SK-N-SH (cell line): Measurements from ENCODE around the gene CRIM1. TPM values are rescaled to one million over a fixed set of nuclear protein-coding genes. Genes with fewer than 3 reads are reported as not detected.
A peak's percentile ranks its signal among the peaks of the same experiment; 100 is the strongest.

ENCODE experiments used
- CTCF ChIA-PET: fragments of 300-600, 350-600 bp; formaldehyde crosslinking; extraction: SDS; loops from one replicate; lab custom pipeline; 2021; lab: Yijun Ruan, JAX
- POLR2A ChIA-PET: fragments of 350-600 bp; sonication (Branson Sonifier 250); formaldehyde crosslinking; extraction: SDS; loops from one replicate; lab custom pipeline; 2020; ENCODE audit warnings: antibody characterized with exemption, inconsistent platforms; lab: Yijun Ruan, JAX
- DNase-seq: peaks from one replicate; pipeline ENCODE4 v3.0.0; 2012
- H2AFZ ChIP-seq: fragments of 200-600 bp; sonication (generic); 2 replicates; pipeline ENCODE4 v1.8.1; 2016; ENCODE audit warnings: antibody characterized with exemption, mild to moderate bottlenecking, low read depth
- H3F3A ChIP-seq: fragments of 200-600 bp; sonication (generic); replicated peaks from 2 replicates; pipeline ENCODE3; 2016; ENCODE audit warnings: antibody characterized with exemption, mild to moderate bottlenecking; ENCODE audit not compliant: insufficient read depth
- H3K27ac ChIP-seq, 2 experiments: fragments of 200-500 bp in 1 of 2; fragments of 200-600 bp in 1 of 2; sonication (Bioruptor generic) in 1 of 2; sonication (generic), shearing (Covaris generic) in 1 of 2; 2 replicates each; pipeline versions ENCODE4 v1.5.1 to v1.6.1; 2014 to 2016; ENCODE audit warnings: low read depth in 2 of 2, inconsistent platforms in 1 of 2, low read length in 1 of 2, mild to moderate bottlenecking in 1 of 2, mixed read lengths in 1 of 2
- H3K27me3 ChIP-seq: fragments of 200-600 bp; sonication (generic), shearing (Covaris generic); 2 replicates; pipeline ENCODE4 v1.6.1; 2016; ENCODE audit warnings: mixed run types; ENCODE audit not compliant: insufficient read depth
- H3K36me3 ChIP-seq, 2 experiments: fragments of 200-500 bp in 1 of 2; fragments of 200-600 bp in 1 of 2; sonication (Bioruptor generic) in 1 of 2; sonication (generic) in 1 of 2; replicated peaks in 1 of 2; 2 replicates each; pipeline versions ENCODE3 to v1.5.1; 2014 to 2016; ENCODE audit warnings: low read length in 1 of 2, mild to moderate bottlenecking in 1 of 2; ENCODE audit not compliant: insufficient read depth in 2 of 2, control insufficient read depth in 1 of 2
- H3K4me1 ChIP-seq, 2 experiments: fragments of 200-500 bp in 1 of 2; fragments of 200-600 bp in 1 of 2; sonication (Bioruptor generic) in 1 of 2; sonication (generic), shearing (Covaris generic) in 1 of 2; 2 replicates each; pipeline versions ENCODE4 v1.5.1 to v1.6.1; 2014 to 2016; ENCODE audit warnings: low read depth in 1 of 2, low read length in 1 of 2, mixed run types in 1 of 2; ENCODE audit not compliant: insufficient read depth in 2 of 2, control insufficient read depth in 1 of 2
- H3K4me2 ChIP-seq: fragments of 200-600 bp; sonication (generic), shearing (Covaris generic); 2 replicates; pipeline ENCODE4 v1.6.1; 2017; ENCODE audit warnings: mixed run types
- H3K4me3 ChIP-seq, 2 experiments: fragments of 200-500 bp in 1 of 2; fragments of 200-600 bp in 1 of 2; sonication (Bioruptor generic) in 1 of 2; sonication (generic), shearing (Covaris generic) in 1 of 2; 2 replicates each; pipeline versions ENCODE4 v1.5.1 to v1.8.1; 2014 to 2016; ENCODE audit warnings: low read depth in 2 of 2, inconsistent platforms in 1 of 2, low read length in 1 of 2, mild to moderate bottlenecking in 1 of 2, mixed read lengths in 1 of 2, moderate library complexity in 1 of 2
- H3K79me2 ChIP-seq: fragments of 200-600 bp; sonication (generic); 2 replicates; pipeline ENCODE4 v1.8.1; 2017; ENCODE audit warnings: mild to moderate bottlenecking; ENCODE audit not compliant: insufficient read depth
- H3K9ac ChIP-seq: fragments of 200-600 bp; sonication (generic); 2 replicates; pipeline ENCODE4 v1.6.1; 2017; ENCODE audit warnings: mixed run types
- H3K9me2 ChIP-seq: fragments of 200-600 bp; sonication (generic); 2 replicates; pipeline ENCODE4 v1.6.1; 2017; ENCODE audit warnings: mixed run types
- H3K9me3 ChIP-seq: fragments of 200-600 bp; sonication (generic); 2 replicates; pipeline ENCODE4 v1.6.1; 2017; ENCODE audit warnings: mixed run types, mild to moderate bottlenecking, moderate library complexity
- H4K20me1 ChIP-seq: fragments of 200-600 bp; sonication (generic); 2 replicates; pipeline ENCODE4 v1.6.1; 2017; ENCODE audit warnings: mild to moderate bottlenecking, mixed run types; ENCODE audit not compliant: insufficient read depth
- ELF1 ChIP-seq: IDR thresholded peaks from 2 replicates; pipeline ENCODE4 v1.4.0; 2012
- EP300 ChIP-seq, 2 experiments: IDR thresholded peaks; 2 replicates each; pipeline versions ENCODE4 v1.4.0 to v1.6.1; 2012; ENCODE audit warnings: borderline replicate concordance in 1 of 2, low read depth in 1 of 2, low read length in 1 of 2
- FOSL2 ChIP-seq: IDR thresholded peaks from 2 replicates; pipeline ENCODE4 v1.4.0; 2012; ENCODE audit warnings: low read depth, mild to moderate bottlenecking, moderate library complexity, borderline replicate concordance
- GABPA ChIP-seq: IDR thresholded peaks from 2 replicates; pipeline ENCODE4 v1.4.0; 2012; ENCODE audit warnings: low read depth, mild to moderate bottlenecking
- GATA2 ChIP-seq: sonication (generic); formaldehyde crosslinking; IDR thresholded peaks from 2 replicates; pipeline ENCODE4 v1.5.0; 2020; ENCODE audit warnings: mild to moderate bottlenecking, missing genetic modification reagents
- JUND ChIP-seq: IDR thresholded peaks from 2 replicates; pipeline ENCODE4 v1.4.0; 2012
- MXI1 ChIP-seq: IDR thresholded peaks from 2 replicates; pipeline ENCODE4 v1.6.1; 2012; ENCODE audit warnings: mild to moderate bottlenecking, low read depth, low read length, improper control_type of control experiment
- NFIC ChIP-seq: IDR thresholded peaks from 2 replicates; pipeline ENCODE4 v1.4.0; 2012; ENCODE audit warnings: borderline replicate concordance
- TCF12 ChIP-seq: IDR thresholded peaks from 2 replicates; pipeline ENCODE4 v1.4.0; 2012
- WGBS: methylation state at CpG from one replicate; pipeline ENCODE4 v1.1.6; 2017; ENCODE audit warnings: low lambda C conversion rate; 5-methylcytosine and 5-hydroxymethylcytosine counted together
- polyA plus RNA-seq, 3 experiments: library from polyadenylated mRNA; depleted of rRNA; stranded (reverse); fragments of >200 nt; gene quantifications; 2 replicates each; pipeline ENCODE4 v1.2.3, GENCODE V29; 2012
- TF ChIP-seq, protein P1 (sequence below): IDR thresholded peaks from 2 replicates; pipeline ENCODE4 v1.6.1; 2012; ENCODE audit warnings: mild to moderate bottlenecking, low read depth, low read length, moderate library complexity

Gene CRIM1
- polyA plus RNA-seq, 1 of the 3 experiments (the other 2 are of a cell fraction) = 244 TPM

DNA sequence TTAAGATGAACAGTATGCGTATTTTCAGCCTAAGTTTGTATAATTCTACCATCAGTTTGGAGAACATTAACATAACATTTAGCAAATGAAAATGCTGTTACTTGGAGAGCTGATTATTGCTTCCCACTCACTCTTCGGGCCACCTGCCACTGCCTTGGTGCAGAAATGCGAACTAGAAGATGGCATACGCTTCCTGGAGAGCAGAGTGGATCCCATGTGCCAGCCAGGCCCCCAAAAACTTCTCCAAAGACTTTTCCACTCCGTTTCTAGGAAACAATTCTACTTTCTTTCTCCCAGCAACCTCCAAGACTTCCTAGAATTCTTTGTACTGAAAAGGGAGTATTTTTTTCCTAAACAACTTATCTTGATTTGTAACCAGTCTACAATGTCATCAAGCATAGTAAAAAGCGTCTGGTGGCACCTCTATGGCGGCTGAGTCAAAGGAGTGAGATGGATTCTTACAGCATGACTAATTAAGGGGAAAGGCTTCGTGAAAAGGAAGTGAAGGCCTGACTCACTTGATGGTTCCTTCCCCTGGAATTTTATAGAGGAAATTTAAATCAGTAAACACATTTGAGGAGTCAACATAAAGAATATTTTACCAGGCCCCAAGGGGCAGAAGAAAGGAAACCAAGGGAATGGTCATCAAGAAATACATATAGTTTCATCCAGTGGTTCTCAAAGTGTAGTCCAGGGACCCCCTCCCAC lies 205.8 kb downstream of the CRIM1 start (continued):
- TF ChIP-seq, protein P1, sequence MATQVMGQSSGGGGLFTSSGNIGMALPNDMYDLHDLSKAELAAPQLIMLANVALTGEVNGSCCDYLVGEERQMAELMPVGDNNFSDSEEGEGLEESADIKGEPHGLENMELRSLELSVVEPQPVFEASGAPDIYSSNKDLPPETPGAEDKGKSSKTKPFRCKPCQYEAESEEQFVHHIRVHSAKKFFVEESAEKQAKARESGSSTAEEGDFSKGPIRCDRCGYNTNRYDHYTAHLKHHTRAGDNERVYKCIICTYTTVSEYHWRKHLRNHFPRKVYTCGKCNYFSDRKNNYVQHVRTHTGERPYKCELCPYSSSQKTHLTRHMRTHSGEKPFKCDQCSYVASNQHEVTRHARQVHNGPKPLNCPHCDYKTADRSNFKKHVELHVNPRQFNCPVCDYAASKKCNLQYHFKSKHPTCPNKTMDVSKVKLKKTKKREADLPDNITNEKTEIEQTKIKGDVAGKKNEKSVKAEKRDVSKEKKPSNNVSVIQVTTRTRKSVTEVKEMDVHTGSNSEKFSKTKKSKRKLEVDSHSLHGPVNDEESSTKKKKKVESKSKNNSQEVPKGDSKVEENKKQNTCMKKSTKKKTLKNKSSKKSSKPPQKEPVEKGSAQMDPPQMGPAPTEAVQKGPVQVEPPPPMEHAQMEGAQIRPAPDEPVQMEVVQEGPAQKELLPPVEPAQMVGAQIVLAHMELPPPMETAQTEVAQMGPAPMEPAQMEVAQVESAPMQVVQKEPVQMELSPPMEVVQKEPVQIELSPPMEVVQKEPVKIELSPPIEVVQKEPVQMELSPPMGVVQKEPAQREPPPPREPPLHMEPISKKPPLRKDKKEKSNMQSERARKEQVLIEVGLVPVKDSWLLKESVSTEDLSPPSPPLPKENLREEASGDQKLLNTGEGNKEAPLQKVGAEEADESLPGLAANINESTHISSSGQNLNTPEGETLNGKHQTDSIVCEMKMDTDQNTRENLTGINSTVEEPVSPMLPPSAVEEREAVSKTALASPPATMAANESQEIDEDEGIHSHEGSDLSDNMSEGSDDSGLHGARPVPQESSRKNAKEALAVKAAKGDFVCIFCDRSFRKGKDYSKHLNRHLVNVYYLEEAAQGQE = no peak
- TF ChIP-seq NFIC = peak; percentile 76; the same call in 1 of the 2 replicates

DNA sequence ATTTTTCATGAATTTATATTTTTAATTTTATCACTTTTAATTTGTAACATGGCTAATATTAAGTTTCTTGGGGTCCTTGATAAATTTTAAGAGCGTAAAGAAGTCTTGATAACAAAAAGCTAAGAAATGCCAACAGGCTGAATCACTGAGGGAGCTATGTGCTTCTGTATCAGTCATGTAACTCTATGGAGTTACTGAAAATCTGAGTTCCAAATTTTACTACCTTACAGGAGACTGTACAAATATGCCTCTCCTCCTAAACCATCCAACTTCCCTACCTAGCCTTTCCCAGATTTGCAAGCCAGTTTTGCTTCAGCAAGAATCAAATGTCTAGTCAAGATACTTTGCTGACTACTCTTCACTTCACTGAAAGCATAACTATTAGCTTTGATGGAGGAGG lies 206.7 kb downstream of the CRIM1 start:
- WGBS = 22% methylated on average over 1 of the region's 1 CpG
- H4K20me1 ChIP-seq = no peaks in the 10 kb centered on the region
- peak overlapping the region; percentile 68 for H3K9ac ChIP-seq
- H3K27ac ChIP-seq = peak overlapping the region; percentile 58 to 98; a peak in 3 of 4 replicates
- peaks cover 33 to 62% of the 10 kb centered on the region in 2 experiments for H3K36me3 ChIP-seq
- H3K9me2 ChIP-seq = no peaks in the 10 kb centered on the region
- no peak overlapping the region for H3K4me3 ChIP-seq
- POLR2A ChIA-PET = no interaction called here
- H3F3A ChIP-seq = peaks cover 63% of the 10 kb centered on the region
- H3K4me2 ChIP-seq = peak overlapping the region; percentile 51; the same call in 1 of the 2 replicates
- no peak for DNase-seq
- H3K79me2 ChIP-seq = peaks cover 82% of the 10 kb centered on the region
- no peak overlapping the region for H2AFZ ChIP-seq
- H3K9me3 ChIP-seq = no peaks in the 10 kb centered on the region
- CTCF ChIA-PET = interaction anchor here (0.7 to 1.6 kb wide), 3 partner anchors 16 to 35 kb away, joined by 3 to 4 read pairs (median 4); partner anchors contain the start of gene FEZ2
- peaks cover 3 to 72% of the 10 kb centered on the region in 2 experiments; a peak in 3 of 4 replicates for H3K4me1 ChIP-seq
- TF ChIP-seq JUND (peak; percentile 42; the same call in 1 of the 2 replicates), GATA2 (CRISPR knock-in tag) (no peak), GABPA (no peak), TCF12 (no peak), FOSL2 (peak; percentile 37; the same call in 1 of the 2 replicates)
- no peaks in the 10 kb centered on the region for H3K27me3 ChIP-seq

DNA sequence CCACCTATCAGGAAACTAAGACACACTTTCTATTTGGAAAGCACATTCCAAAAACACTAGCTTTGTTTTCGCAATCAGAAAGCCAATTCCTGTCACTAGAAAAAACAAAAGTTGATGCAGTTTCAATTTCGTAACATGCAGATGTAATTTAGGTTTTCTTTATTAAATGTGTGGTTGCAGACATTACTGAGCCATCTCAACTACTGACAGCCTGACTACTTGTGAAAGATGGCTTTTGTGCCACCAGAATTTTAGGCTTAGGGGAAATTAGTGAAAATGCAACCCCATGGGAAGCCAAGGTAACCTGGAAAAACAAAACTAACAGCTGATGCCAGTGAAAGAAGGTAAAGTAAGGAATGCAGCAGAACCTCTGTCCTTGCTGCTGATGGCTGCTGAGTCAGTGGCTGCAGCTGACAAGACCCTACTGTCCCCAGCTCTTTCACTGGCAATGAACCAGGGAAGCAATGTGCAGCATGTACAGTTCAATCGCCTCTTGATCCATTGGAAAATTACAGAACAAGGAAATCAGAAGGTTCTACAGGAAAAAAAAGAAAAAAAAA lies 207.5 kb downstream of the CRIM1 start:
- H4K20me1 ChIP-seq = no peaks in the 10 kb centered on the region
- H3F3A ChIP-seq = peaks cover 63% of the 10 kb centered on the region
- H3K9ac ChIP-seq = peak overlapping the region; percentile 60; the same call in 1 of the 2 replicates
- H3K4me1 ChIP-seq = peaks cover 3 to 73% of the 10 kb centered on the region in 2 experiments; a peak in 3 of 4 replicates
- H3K27ac ChIP-seq = peak overlapping the region; percentile 28 to 98; a peak in 3 of 4 replicates
- CTCF ChIA-PET = interaction anchor here (0.7 to 1.6 kb wide), 3 partner anchors 15 to 35 kb away, joined by 3 to 4 read pairs (median 4); partner anchors contain the start of gene FEZ2
- DNase-seq = no peak
- H3K36me3 ChIP-seq = peaks cover 26 to 61% of the 10 kb centered on the region in 2 experiments
- POLR2A ChIA-PET = interaction anchor here (0.9 kb wide), 1 partner anchor 11 kb away, joined by 3 read pairs; no protein-coding TSS in a partner anchor
- no peak overlapping the region for H3K4me3 ChIP-seq
- no peak for TF ChIP-seq EP300 (IDR thresholded peaks at IDR 0.05; ENCODE audit: borderline replicate concordance in 1 of 2, low read depth in 1 of 2, low read length in 1 of 2)
- no peak for TF ChIP-seq ELF1
- TF ChIP-seq TCF12 = no peak
- TF ChIP-seq MXI1 = no peak
- no peaks in the 10 kb centered on the region for H3K27me3 ChIP-seq
- H3K9me3 ChIP-seq = no peaks in the 10 kb centered on the region
- no peaks in the 10 kb centered on the region for H3K9me2 ChIP-seq
- 64% methylated on average over 3 of the region's 3 CpGs for WGBS
- H2AFZ ChIP-seq = no peak overlapping the region
- peaks cover 82% of the 10 kb centered on the region for H3K79me2 ChIP-seq
- H3K4me2 ChIP-seq = peak overlapping the region; percentile 51
